ENCODE results near the gene CNFN. TPM values are rescaled to one million over a fixed set of nuclear protein-coding genes. Genes with fewer than 3 reads are reported as not detected.

CNFN gene
- total and polyA plus RNA-seq, 2 experiments from 2014 or later: 6.7 to 54.5 TPM

DNA sequence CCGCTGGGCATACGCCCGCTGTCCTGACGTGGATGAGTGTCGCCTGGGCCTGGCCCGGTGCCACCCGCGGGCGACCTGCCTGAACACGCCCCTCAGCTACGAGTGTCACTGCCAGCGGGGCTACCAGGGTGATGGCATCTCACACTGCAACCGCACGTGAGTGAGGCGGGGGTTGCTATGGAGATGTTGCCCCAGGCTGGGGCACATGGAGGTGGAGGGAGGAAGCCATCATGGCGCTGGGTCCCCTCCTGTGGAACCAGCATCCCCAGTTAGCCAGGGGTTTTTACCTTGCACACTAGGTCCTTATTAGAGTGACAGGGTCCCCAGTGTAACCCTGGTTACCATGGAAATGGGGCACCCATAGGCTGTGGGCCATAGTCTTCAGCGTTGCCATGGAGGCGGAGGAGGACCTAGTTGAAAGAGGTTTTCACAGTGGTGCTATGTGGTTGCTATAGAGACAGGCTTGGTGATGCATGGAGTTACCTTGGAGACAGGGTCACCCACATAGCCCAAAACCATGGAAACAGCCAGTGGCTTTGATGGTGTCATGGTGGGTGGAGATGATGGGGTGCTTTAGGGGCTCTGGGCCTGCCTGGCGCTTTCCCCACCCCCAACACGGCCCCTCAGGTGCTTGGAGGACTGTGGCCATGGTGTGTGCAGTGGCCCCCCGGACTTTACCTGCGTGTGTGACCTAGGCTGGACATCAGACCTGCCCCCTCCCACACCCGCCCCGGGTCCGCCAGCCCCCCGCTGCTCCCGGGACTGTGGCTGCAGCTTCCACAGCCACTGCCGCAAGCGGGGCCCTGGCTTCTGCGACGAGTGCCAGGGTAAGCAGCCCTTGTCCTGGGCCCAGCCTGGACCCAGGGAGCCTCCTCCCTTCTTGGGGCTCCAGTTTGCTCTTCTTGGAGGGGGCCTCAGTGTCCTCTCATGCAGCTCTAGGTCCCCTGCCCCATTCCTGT is 37.5 kb downstream of the CNFN start (continued):
- TF ChIP-seq, protein P1, sequence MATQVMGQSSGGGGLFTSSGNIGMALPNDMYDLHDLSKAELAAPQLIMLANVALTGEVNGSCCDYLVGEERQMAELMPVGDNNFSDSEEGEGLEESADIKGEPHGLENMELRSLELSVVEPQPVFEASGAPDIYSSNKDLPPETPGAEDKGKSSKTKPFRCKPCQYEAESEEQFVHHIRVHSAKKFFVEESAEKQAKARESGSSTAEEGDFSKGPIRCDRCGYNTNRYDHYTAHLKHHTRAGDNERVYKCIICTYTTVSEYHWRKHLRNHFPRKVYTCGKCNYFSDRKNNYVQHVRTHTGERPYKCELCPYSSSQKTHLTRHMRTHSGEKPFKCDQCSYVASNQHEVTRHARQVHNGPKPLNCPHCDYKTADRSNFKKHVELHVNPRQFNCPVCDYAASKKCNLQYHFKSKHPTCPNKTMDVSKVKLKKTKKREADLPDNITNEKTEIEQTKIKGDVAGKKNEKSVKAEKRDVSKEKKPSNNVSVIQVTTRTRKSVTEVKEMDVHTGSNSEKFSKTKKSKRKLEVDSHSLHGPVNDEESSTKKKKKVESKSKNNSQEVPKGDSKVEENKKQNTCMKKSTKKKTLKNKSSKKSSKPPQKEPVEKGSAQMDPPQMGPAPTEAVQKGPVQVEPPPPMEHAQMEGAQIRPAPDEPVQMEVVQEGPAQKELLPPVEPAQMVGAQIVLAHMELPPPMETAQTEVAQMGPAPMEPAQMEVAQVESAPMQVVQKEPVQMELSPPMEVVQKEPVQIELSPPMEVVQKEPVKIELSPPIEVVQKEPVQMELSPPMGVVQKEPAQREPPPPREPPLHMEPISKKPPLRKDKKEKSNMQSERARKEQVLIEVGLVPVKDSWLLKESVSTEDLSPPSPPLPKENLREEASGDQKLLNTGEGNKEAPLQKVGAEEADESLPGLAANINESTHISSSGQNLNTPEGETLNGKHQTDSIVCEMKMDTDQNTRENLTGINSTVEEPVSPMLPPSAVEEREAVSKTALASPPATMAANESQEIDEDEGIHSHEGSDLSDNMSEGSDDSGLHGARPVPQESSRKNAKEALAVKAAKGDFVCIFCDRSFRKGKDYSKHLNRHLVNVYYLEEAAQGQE (IDR thresholded peaks at IDR 0.05; ENCODE audit: unreplicated experiment): no peak
- TF ChIP-seq EZH2 (IDR thresholded peaks at IDR 0.05; ENCODE audit: low read depth, unreplicated experiment) (no peak), NANOG (IDR thresholded peaks at IDR 0.05; ENCODE audit: borderline replicate concordance) (no peak), ZNF331 (CRISPR knock-in tag; IDR thresholded peaks at IDR 0.05; ENCODE audit: low read depth) (no peak), POLR2AphosphoS5 (IDR thresholded peaks at IDR 0.05; ENCODE audit: low read depth) (no peak), CREB1 (CRISPR knock-in tag; IDR thresholded peaks at IDR 0.05; ENCODE audit: low read depth) (no peak), ZNF114 (CRISPR knock-in tag; IDR thresholded peaks at IDR 0.05) (no peak), STAT1 (IDR thresholded peaks at IDR 0.05; ENCODE audit: unreplicated experiment) (no peak)

DNA sequence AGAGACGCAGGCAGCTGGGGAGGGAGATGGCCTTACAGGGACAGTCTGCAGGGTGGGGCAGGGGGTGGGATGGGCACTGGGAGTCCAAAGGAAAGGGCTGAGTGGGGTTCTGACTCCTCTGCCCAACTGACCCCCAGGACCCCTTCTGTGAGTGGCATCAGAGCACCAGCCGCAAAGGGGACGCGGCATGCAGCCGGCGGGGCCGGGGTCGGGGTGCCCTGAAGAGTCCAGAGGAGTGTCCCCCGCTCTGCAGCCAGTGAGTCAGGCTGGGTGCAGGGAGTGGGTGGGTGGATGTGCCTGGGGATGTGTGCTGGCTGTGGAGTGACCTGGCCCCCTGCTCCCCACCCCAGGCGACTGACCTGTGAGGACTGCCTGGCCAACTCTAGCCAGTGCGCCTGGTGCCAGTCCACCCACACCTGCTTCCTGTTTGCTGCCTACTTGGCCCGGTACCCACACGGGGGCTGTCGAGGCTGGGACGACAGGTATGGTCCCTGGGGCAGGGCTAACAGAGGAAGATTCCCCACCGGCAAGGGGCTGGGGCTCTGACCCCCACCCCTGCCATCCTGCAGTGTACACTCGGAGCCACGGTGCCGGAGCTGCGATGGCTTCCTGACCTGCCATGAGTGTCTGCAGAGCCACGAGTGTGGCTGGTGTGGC is 38.9 kb downstream of the CNFN start:
- Histone ChIP-seq H3K4me1 (ENCODE audit: insufficient read depth) (no peaks in the 10 kb centered on the region), H3K27me3 (ENCODE audit: insufficient read depth) (no peaks in the 10 kb centered on the region), H3F3A (replicated peaks; ENCODE audit: low read depth) (no peaks in the 10 kb centered on the region), H3K79me2 (replicated peaks; ENCODE audit: insufficient read depth) (no peaks in the 10 kb centered on the region), H4K20me1 (replicated peaks; ENCODE audit: insufficient read depth) (no peaks in the 10 kb centered on the region), H3K36me3 (ENCODE audit: insufficient read depth) (no peaks in the 10 kb centered on the region), H3K4me2 (no peak overlapping the region), H2AFZ (no peak overlapping the region), H3K9me2 (ENCODE audit: insufficient read depth) (no peaks in the 10 kb centered on the region), H3K27ac (ENCODE audit: low read depth) (no peak overlapping the region), H3K4me3 (no peak overlapping the region)
- Mint-ChIP-seq H3K4me3 (no peak overlapping the region), H3K27ac (no peak overlapping the region), H3K9me3 (peaks cover 3% of the 10 kb centered on the region; the same call in 1 of the 3 replicates), H3K27me3 (ENCODE audit: insufficient read depth, low read depth, poor library complexity) (peaks cover 3% of the 10 kb centered on the region), H3K4me1 (peaks cover 3% of the 10 kb centered on the region; the same call in 1 of the 3 replicates), H3K36me3 (ENCODE audit: low read depth) (peaks cover 15% of the 10 kb centered on the region; the same call in 2 of the 3 replicates)
- no peak for ATAC-seq
- DNase-seq (ENCODE audit: low spot score): no peak
- TF ChIP-seq JUNB (IDR thresholded peaks at IDR 0.05; ENCODE audit: unreplicated experiment): no peak
- TF ChIP-seq, protein P2, sequence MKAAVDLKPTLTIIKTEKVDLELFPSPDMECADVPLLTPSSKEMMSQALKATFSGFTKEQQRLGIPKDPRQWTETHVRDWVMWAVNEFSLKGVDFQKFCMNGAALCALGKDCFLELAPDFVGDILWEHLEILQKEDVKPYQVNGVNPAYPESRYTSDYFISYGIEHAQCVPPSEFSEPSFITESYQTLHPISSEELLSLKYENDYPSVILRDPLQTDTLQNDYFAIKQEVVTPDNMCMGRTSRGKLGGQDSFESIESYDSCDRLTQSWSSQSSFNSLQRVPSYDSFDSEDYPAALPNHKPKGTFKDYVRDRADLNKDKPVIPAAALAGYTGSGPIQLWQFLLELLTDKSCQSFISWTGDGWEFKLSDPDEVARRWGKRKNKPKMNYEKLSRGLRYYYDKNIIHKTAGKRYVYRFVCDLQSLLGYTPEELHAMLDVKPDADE (IDR thresholded peaks at IDR 0.05): no peak
- TF ChIP-seq CREB1 (CRISPR knock-in tag; IDR thresholded peaks at IDR 0.05; ENCODE audit: low read depth): no peak
- TF ChIP-seq EZH2 (IDR thresholded peaks at IDR 0.05; ENCODE audit: low read depth, unreplicated experiment): no peak
- no peak for TF ChIP-seq STAT1 (IDR thresholded peaks at IDR 0.05; ENCODE audit: unreplicated experiment)
- TF ChIP-seq, protein P1 (IDR thresholded peaks at IDR 0.05; ENCODE audit: unreplicated experiment): no peak
- no peak for TF ChIP-seq ZNF114 (CRISPR knock-in tag; IDR thresholded peaks at IDR 0.05)
- TF ChIP-seq, protein P3, sequence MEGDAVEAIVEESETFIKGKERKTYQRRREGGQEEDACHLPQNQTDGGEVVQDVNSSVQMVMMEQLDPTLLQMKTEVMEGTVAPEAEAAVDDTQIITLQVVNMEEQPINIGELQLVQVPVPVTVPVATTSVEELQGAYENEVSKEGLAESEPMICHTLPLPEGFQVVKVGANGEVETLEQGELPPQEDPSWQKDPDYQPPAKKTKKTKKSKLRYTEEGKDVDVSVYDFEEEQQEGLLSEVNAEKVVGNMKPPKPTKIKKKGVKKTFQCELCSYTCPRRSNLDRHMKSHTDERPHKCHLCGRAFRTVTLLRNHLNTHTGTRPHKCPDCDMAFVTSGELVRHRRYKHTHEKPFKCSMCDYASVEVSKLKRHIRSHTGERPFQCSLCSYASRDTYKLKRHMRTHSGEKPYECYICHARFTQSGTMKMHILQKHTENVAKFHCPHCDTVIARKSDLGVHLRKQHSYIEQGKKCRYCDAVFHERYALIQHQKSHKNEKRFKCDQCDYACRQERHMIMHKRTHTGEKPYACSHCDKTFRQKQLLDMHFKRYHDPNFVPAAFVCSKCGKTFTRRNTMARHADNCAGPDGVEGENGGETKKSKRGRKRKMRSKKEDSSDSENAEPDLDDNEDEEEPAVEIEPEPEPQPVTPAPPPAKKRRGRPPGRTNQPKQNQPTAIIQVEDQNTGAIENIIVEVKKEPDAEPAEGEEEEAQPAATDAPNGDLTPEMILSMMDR (conservative IDR thresholded peaks at IDR 0.05; ENCODE audit: low read depth in 2 of 2): no peak
- TF ChIP-seq EZH2phosphoT487 (IDR thresholded peaks at IDR 0.05; ENCODE audit: unreplicated experiment): no peak
